Stimulated activated memory B cell treated with anti-CD40 and anti-IgM and Interleukin-4, amounts not matched to agents 10 μg/mL and 1 μg/mL and 100 μg/mL, for 72 hours (primary cell): Measurements from ENCODE around the gene ABHD17A.

Source experiments
- ATAC-seq: fragments of 150-1000 bp; cut with Tn5 transposase; 2 replicates; pipeline ENCODE4 v1.10.0; 2021
- H3K27ac Mint-ChIP-seq: one replicate; pipeline ENCODE4 v1.8.0; 2022; ENCODE audit warnings: mild to moderate bottlenecking, mixed read lengths
- H3K27me3 Mint-ChIP-seq: one replicate; pipeline ENCODE4 v1.8.0; 2022; ENCODE audit warnings: mixed read lengths
- H3K36me3 Mint-ChIP-seq: one replicate; pipeline ENCODE4 v1.8.0; 2022; ENCODE audit warnings: mixed read lengths
- H3K4me1 Mint-ChIP-seq: one replicate; pipeline ENCODE4 v1.8.0; 2022; ENCODE audit warnings: mixed read lengths
- H3K4me3 Mint-ChIP-seq: one replicate; pipeline ENCODE4 v1.8.0; 2022; ENCODE audit warnings: mild to moderate bottlenecking, moderate library complexity, mixed read lengths
- H3K9me3 Mint-ChIP-seq: one replicate; pipeline ENCODE4 v1.8.0; 2022; ENCODE audit warnings: mixed read lengths

Gene ABHD17A

GRCh38 chr19:1857648-1858326, 27.5 kb downstream of the ABHD17A start:
- Mint-ChIP-seq H3K4me1 (peaks cover 77% of the 10 kb centered on the region), H3K4me3 (peak overlapping the region; percentile 76), H3K9me3 (no peaks in the 10 kb centered on the region), H3K36me3 (peaks cover 6% of the 10 kb centered on the region), H3K27ac (peak overlapping the region; percentile 91), H3K27me3 (no peaks in the 10 kb centered on the region)
- no peak for ATAC-seq

GRCh38 chr19:1856698-1857603, 28.3 kb downstream of the ABHD17A start:
- Mint-ChIP-seq H3K27ac (peak overlapping the region; percentile 91), H3K9me3 (no peaks in the 10 kb centered on the region), H3K36me3 (peaks cover 6% of the 10 kb centered on the region), H3K4me1 (peaks cover 75% of the 10 kb centered on the region), H3K27me3 (no peaks in the 10 kb centered on the region), H3K4me3 (peak overlapping the region; percentile 81)
- peak; percentile 68 for ATAC-seq

GRCh38 chr19:1856345-1856697, 29.0 kb downstream of the ABHD17A start:
- peaks cover 69% of the 10 kb centered on the region for H3K4me1 Mint-ChIP-seq
- H3K4me3 Mint-ChIP-seq = peak overlapping the region; percentile 81
- H3K9me3 Mint-ChIP-seq = no peaks in the 10 kb centered on the region
- peaks cover 6% of the 10 kb centered on the region for H3K36me3 Mint-ChIP-seq
- H3K27me3 Mint-ChIP-seq = no peaks in the 10 kb centered on the region
- ATAC-seq = no peak
- peak overlapping the region; percentile 91 for H3K27ac Mint-ChIP-seq

- Mint-ChIP-seq H3K27me3 (no peaks in the 10 kb centered on the region), H3K27ac (peak overlapping the region; percentile 91), H3K36me3 (peaks cover 10% of the 10 kb centered on the region), H3K9me3 (no peaks in the 10 kb centered on the region), H3K4me1 (peaks cover 69% of the 10 kb centered on the region), H3K4me3 (peak overlapping the region; percentile 81)
- ATAC-seq = peak; percentile 28
Measured at GRCh38 chr19:1855828-1856255, 29.5 kb downstream of the ABHD17A start.

GRCh38 chr19:1855040-1855827, 30.1 kb downstream of the ABHD17A start:
- Mint-ChIP-seq H3K36me3 (peaks cover 12% of the 10 kb centered on the region), H3K4me1 (peaks cover 71% of the 10 kb centered on the region), H3K27ac (peak overlapping the region; percentile 91), H3K4me3 (peak overlapping the region; percentile 81), H3K9me3 (no peaks in the 10 kb centered on the region), H3K27me3 (no peaks in the 10 kb centered on the region)
- ATAC-seq = peak; percentile 83

GRCh38 chr19:1854542-1855039, 30.7 kb downstream of the ABHD17A start:
- no peaks in the 10 kb centered on the region for H3K27me3 Mint-ChIP-seq
- no peak overlapping the region for H3K4me3 Mint-ChIP-seq
- no peaks in the 10 kb centered on the region for H3K9me3 Mint-ChIP-seq
- H3K27ac Mint-ChIP-seq = peak overlapping the region; percentile 91
- peaks cover 73% of the 10 kb centered on the region for H3K4me1 Mint-ChIP-seq
- no peak for ATAC-seq
- peaks cover 12% of the 10 kb centered on the region for H3K36me3 Mint-ChIP-seq

- Mint-ChIP-seq H3K9me3 (no peaks in the 10 kb centered on the region), H3K36me3 (peaks cover 12% of the 10 kb centered on the region), H3K4me1 (peaks cover 72% of the 10 kb centered on the region), H3K27ac (no peak overlapping the region), H3K4me3 (no peak overlapping the region), H3K27me3 (no peaks in the 10 kb centered on the region)
- no peak for ATAC-seq
Measured at GRCh38 chr19:1854039-1854541, 31.2 kb downstream of the ABHD17A start.

GRCh38 chr19:1853295-1854038, 31.8 kb downstream of the ABHD17A start:
- Mint-ChIP-seq H3K27me3 (no peaks in the 10 kb centered on the region), H3K36me3 (peaks cover 12% of the 10 kb centered on the region), H3K9me3 (no peaks in the 10 kb centered on the region), H3K27ac (peak overlapping the region; percentile 77), H3K4me1 (peaks cover 70% of the 10 kb centered on the region), H3K4me3 (peak overlapping the region; percentile 60)
- peak; percentile 16 for ATAC-seq

- no peaks in the 10 kb centered on the region for H3K27me3 Mint-ChIP-seq
- H3K27ac Mint-ChIP-seq = peak overlapping the region; percentile 77
- H3K36me3 Mint-ChIP-seq = peaks cover 12% of the 10 kb centered on the region
- no peak for ATAC-seq
- H3K9me3 Mint-ChIP-seq = no peaks in the 10 kb centered on the region
- no peak overlapping the region for H3K4me3 Mint-ChIP-seq
- H3K4me1 Mint-ChIP-seq = peaks cover 63% of the 10 kb centered on the region
Measured at GRCh38 chr19:1852581-1853128, 32.6 kb downstream of the ABHD17A start.

- H3K27ac Mint-ChIP-seq = peak overlapping the region; percentile 40
- peaks cover 64% of the 10 kb centered on the region for H3K4me1 Mint-ChIP-seq
- ATAC-seq = no peak
Measured at GRCh38 chr19:1851654-1852580, 33.4 kb downstream of the ABHD17A start.

GRCh38 chr19:1850809-1851653, 34.3 kb downstream of the ABHD17A start:
- H3K27ac Mint-ChIP-seq = peak overlapping the region; percentile 40
- H3K4me3 Mint-ChIP-seq = no peak overlapping the region
- no peaks in the 10 kb centered on the region for H3K27me3 Mint-ChIP-seq
- no peaks in the 10 kb centered on the region for H3K9me3 Mint-ChIP-seq
- H3K36me3 Mint-ChIP-seq = peaks cover 16% of the 10 kb centered on the region
- peaks cover 68% of the 10 kb centered on the region for H3K4me1 Mint-ChIP-seq
- ATAC-seq = no peak

More at GRCh38 chr19:1851654-1852580, 33.4 kb downstream of the ABHD17A start:
- H3K36me3 Mint-ChIP-seq = peaks cover 12% of the 10 kb centered on the region
- no peaks in the 10 kb centered on the region for H3K9me3 Mint-ChIP-seq
- H3K27me3 Mint-ChIP-seq = no peaks in the 10 kb centered on the region
- H3K4me3 Mint-ChIP-seq = no peak overlapping the region

- Mint-ChIP-seq H3K9me3 (no peaks in the 10 kb centered on the region), H3K27ac (peak overlapping the region; percentile 40), H3K4me1 (peaks cover 65% of the 10 kb centered on the region), H3K4me3 (no peak overlapping the region), H3K27me3 (no peaks in the 10 kb centered on the region), H3K36me3 (peaks cover 19% of the 10 kb centered on the region)
- ATAC-seq = no peak
Measured at GRCh38 chr19:1849886-1850398, 35.4 kb downstream of the ABHD17A start.
